NOMO-1 treated with dmso at 0.1 percent for 144 hours (cell line): ENCODE data around the gene STK36.

Experiments used
- DNase-seq: peaks from one replicate; lab custom pipeline; 2025; ENCODE audit not compliant: unreplicated experiment; lab: John Stamatoyannopoulos, UW

Gene STK36

DNA sequence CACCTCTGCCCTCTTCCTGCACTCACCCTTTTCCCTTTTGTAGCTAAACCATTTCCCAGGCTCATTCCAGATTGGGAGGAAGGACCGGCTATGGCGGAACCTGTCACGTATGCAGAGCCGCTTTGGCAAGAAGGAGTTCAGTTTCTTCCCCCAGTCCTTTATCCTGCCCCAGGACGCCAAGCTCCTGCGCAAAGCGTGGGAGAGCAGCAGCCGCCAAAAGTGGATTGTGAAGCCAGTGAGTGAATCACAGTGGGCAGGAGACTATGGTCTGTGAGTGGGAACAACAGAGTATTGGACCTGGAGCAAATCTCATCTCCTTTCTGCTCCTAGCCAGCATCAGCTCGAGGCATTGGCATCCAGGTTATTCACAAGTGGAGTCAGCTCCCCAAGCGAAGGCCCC lies 75.1 kb downstream of the STK36 start:
- DNase-seq, result no peak

DNA sequence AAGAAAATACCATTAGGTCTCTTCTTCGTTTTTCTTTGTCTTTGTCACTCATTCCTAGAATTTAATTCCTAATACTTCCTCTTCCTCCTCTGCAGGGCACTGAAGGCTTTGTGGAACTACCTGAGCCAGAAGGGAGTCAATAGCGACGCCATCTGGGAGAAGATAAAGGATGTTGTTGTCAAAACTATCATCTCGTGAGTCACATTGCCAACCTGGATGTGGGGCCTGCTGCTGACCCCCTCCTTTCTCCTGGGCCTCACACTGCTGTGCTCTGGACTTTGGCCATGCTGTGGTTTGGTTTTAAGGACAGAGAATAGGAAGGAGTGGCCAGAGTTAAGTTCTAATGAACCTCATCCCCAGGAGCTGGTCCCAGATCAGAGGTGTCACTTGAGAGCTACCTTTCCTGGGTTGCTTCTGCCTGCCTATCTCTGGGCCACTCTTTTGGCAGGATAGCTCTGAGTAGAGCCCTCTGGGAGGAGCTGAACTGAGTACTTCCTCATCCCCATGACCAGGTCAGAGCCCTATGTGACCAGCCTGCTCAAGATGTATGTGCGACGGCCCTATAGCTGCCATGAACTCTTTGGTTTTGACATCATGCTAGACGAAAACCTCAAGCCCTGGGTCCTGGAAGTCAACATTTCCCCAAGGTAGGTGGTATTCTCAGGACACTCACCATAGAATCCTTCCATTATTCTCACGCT lies 77.0 kb downstream of the STK36 start:
- DNase-seq, result no peak
